ENCODE data around the gene BHLHE40. TPM values are rescaled to one million over a fixed set of nuclear protein-coding genes. Genes with fewer than 3 reads are reported as not detected.

BHLHE40 gene
- total and polyA plus RNA-seq, 2 experiments from 2014 or later = 1.7 to 2.2 TPM

DNA sequence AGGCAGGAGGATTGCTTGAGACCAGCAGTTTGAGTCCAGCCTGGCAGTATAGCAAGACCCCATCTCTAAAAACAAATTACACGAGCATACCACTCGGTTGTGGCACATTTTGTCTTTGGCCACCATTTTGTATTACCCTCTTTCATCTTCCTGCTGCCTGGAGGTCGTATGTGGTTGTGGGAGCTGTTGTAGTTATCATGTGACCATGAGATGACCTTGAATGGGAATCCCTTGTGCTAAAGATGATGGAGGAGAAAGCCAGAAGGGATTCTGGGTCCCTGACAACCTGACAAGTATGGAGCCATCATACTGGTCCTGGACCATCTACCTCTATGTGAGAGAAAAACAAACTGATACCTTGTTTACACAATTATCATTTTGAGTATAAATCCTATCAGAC lies 45.2 kb upstream of the BHLHE40 start:
- Mint-ChIP-seq H3K27me3 (ENCODE audit: insufficient read depth, low read depth, poor library complexity) (no peaks in the 10 kb centered on the region), H3K36me3 (ENCODE audit: low read depth) (no peaks in the 10 kb centered on the region), H3K9me3 (no peaks in the 10 kb centered on the region), H3K4me3 (no peak overlapping the region), H3K4me1 (no peaks in the 10 kb centered on the region), H3K27ac (no peak overlapping the region)
- Histone ChIP-seq H3K9me2 (ENCODE audit: insufficient read depth) (0 out of 2 replicates have a peak, but pooled peaks cover 3% of the 10 kb centered on the region), H3K4me3 (no peak overlapping the region), H3K27ac (ENCODE audit: low read depth) (no peak overlapping the region), H3K27me3 (ENCODE audit: insufficient read depth) (no peaks in the 10 kb centered on the region), H3K79me2 (replicated peaks; ENCODE audit: insufficient read depth) (no peaks in the 10 kb centered on the region), H3K4me1 (ENCODE audit: insufficient read depth) (no peaks in the 10 kb centered on the region), H2AFZ (no peak overlapping the region), H3K36me3 (ENCODE audit: insufficient read depth) (no peaks in the 10 kb centered on the region), H3K4me2 (no peak overlapping the region), H3F3A (replicated peaks; ENCODE audit: low read depth) (no peaks in the 10 kb centered on the region), H4K20me1 (replicated peaks; ENCODE audit: insufficient read depth) (no peaks in the 10 kb centered on the region)
- TF ChIP-seq, protein P1, sequence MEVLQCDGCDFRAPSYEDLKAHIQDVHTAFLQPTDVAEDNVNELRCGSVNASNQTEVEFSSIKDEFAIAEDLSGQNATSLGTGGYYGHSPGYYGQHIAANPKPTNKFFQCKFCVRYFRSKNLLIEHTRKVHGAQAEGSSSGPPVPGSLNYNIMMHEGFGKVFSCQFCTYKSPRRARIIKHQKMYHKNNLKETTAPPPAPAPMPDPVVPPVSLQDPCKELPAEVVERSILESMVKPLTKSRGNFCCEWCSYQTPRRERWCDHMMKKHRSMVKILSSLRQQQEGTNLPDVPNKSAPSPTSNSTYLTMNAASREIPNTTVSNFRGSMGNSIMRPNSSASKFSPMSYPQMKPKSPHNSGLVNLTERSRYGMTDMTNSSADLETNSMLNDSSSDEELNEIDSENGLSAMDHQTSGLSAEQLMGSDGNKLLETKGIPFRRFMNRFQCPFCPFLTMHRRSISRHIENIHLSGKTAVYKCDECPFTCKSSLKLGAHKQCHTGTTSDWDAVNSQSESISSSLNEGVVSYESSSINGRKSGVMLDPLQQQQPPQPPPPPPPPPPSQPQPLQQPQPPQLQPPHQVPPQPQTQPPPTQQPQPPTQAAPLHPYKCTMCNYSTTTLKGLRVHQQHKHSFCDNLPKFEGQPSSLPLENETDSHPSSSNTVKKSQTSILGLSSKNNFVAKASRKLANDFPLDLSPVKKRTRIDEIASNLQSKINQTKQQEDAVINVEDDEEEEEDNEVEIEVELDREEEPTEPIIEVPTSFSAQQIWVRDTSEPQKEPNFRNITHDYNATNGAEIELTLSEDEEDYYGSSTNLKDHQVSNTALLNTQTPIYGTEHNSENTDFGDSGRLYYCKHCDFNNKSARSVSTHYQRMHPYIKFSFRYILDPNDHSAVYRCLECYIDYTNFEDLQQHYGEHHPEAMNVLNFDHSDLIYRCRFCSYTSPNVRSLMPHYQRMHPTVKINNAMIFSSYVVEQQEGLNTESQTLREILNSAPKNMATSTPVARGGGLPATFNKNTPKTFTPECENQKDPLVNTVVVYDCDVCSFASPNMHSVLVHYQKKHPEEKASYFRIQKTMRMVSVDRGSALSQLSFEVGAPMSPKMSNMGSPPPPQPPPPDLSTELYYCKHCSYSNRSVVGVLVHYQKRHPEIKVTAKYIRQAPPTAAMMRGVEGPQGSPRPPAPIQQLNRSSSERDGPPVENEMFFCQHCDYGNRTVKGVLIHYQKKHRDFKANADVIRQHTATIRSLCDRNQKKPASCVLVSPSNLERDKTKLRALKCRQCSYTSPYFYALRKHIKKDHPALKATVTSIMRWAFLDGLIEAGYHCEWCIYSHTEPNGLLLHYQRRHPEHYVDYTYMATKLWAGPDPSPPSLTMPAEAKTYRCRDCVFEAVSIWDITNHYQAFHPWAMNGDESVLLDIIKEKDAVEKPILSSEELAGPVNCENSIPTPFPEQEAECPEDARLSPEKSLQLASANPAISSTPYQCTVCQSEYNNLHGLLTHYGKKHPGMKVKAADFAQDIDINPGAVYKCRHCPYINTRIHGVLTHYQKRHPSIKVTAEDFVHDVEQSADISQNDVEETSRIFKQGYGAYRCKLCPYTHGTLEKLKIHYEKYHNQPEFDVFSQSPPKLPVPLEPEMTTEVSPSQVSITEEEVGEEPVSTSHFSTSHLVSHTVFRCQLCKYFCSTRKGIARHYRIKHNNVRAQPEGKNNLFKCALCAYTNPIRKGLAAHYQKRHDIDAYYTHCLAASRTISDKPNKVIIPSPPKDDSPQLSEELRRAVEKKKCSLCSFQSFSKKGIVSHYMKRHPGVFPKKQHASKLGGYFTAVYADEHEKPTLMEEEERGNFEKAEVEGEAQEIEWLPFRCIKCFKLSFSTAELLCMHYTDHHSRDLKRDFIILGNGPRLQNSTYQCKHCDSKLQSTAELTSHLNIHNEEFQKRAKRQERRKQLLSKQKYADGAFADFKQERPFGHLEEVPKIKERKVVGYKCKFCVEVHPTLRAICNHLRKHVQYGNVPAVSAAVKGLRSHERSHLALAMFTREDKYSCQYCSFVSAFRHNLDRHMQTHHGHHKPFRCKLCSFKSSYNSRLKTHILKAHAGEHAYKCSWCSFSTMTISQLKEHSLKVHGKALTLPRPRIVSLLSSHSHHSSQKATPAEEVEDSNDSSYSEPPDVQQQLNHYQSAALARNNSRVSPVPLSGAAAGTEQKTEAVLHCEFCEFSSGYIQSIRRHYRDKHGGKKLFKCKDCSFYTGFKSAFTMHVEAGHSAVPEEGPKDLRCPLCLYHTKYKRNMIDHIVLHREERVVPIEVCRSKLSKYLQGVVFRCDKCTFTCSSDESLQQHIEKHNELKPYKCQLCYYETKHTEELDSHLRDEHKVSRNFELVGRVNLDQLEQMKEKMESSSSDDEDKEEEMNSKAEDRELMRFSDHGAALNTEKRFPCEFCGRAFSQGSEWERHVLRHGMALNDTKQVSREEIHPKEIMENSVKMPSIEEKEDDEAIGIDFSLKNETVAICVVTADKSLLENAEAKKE (CRISPR knock-in tag; IDR thresholded peaks at IDR 0.05) = no peak
- TF ChIP-seq ZNF114 (CRISPR knock-in tag; IDR thresholded peaks at IDR 0.05) = no peak
- TF ChIP-seq JUNB (IDR thresholded peaks at IDR 0.05; ENCODE audit: unreplicated experiment) = no peak
- TF ChIP-seq ZNF331 (CRISPR knock-in tag; IDR thresholded peaks at IDR 0.05; ENCODE audit: low read depth) = no peak
- TF ChIP-seq, protein P2, sequence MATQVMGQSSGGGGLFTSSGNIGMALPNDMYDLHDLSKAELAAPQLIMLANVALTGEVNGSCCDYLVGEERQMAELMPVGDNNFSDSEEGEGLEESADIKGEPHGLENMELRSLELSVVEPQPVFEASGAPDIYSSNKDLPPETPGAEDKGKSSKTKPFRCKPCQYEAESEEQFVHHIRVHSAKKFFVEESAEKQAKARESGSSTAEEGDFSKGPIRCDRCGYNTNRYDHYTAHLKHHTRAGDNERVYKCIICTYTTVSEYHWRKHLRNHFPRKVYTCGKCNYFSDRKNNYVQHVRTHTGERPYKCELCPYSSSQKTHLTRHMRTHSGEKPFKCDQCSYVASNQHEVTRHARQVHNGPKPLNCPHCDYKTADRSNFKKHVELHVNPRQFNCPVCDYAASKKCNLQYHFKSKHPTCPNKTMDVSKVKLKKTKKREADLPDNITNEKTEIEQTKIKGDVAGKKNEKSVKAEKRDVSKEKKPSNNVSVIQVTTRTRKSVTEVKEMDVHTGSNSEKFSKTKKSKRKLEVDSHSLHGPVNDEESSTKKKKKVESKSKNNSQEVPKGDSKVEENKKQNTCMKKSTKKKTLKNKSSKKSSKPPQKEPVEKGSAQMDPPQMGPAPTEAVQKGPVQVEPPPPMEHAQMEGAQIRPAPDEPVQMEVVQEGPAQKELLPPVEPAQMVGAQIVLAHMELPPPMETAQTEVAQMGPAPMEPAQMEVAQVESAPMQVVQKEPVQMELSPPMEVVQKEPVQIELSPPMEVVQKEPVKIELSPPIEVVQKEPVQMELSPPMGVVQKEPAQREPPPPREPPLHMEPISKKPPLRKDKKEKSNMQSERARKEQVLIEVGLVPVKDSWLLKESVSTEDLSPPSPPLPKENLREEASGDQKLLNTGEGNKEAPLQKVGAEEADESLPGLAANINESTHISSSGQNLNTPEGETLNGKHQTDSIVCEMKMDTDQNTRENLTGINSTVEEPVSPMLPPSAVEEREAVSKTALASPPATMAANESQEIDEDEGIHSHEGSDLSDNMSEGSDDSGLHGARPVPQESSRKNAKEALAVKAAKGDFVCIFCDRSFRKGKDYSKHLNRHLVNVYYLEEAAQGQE (IDR thresholded peaks at IDR 0.05; ENCODE audit: unreplicated experiment) = no peak
- no peak for TF ChIP-seq CREB1 (CRISPR knock-in tag; IDR thresholded peaks at IDR 0.05; ENCODE audit: low read depth)
- TF ChIP-seq POLR2AphosphoS5 (IDR thresholded peaks at IDR 0.05; ENCODE audit: low read depth) = no peak
- TF ChIP-seq, protein P3, sequence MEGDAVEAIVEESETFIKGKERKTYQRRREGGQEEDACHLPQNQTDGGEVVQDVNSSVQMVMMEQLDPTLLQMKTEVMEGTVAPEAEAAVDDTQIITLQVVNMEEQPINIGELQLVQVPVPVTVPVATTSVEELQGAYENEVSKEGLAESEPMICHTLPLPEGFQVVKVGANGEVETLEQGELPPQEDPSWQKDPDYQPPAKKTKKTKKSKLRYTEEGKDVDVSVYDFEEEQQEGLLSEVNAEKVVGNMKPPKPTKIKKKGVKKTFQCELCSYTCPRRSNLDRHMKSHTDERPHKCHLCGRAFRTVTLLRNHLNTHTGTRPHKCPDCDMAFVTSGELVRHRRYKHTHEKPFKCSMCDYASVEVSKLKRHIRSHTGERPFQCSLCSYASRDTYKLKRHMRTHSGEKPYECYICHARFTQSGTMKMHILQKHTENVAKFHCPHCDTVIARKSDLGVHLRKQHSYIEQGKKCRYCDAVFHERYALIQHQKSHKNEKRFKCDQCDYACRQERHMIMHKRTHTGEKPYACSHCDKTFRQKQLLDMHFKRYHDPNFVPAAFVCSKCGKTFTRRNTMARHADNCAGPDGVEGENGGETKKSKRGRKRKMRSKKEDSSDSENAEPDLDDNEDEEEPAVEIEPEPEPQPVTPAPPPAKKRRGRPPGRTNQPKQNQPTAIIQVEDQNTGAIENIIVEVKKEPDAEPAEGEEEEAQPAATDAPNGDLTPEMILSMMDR (conservative IDR thresholded peaks at IDR 0.05; ENCODE audit: low read depth in 2 of 2) = no peak
- TF ChIP-seq, protein P4, sequence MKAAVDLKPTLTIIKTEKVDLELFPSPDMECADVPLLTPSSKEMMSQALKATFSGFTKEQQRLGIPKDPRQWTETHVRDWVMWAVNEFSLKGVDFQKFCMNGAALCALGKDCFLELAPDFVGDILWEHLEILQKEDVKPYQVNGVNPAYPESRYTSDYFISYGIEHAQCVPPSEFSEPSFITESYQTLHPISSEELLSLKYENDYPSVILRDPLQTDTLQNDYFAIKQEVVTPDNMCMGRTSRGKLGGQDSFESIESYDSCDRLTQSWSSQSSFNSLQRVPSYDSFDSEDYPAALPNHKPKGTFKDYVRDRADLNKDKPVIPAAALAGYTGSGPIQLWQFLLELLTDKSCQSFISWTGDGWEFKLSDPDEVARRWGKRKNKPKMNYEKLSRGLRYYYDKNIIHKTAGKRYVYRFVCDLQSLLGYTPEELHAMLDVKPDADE (IDR thresholded peaks at IDR 0.05) = no peak
- TF ChIP-seq EZH2phosphoT487 (IDR thresholded peaks at IDR 0.05; ENCODE audit: unreplicated experiment) = no peak
- no peak for TF ChIP-seq NANOG (IDR thresholded peaks at IDR 0.05; ENCODE audit: borderline replicate concordance)
- TF ChIP-seq EZH2 (IDR thresholded peaks at IDR 0.05; ENCODE audit: low read depth, unreplicated experiment) = no peak
- no peak for TF ChIP-seq STAT1 (IDR thresholded peaks at IDR 0.05; ENCODE audit: unreplicated experiment)
- ATAC-seq = no peak
- DNase-seq (ENCODE audit: low spot score) = no peak
